Lower leg skin (tissue), 3 donors: Measurements from ENCODE around the gene CDH13.

Experiments
- CTCF ChIP-seq, 3 donors: fragments of 450-650 bp; IDR thresholded peaks; one replicate each; pipeline ENCODE4 v1.5.1; 2016; ENCODE audit warnings: antibody characterized with exemption in 3 of 3, mild to moderate bottlenecking in 3 of 3, moderate library complexity in 2 of 3
- POLR2A ChIP-seq, 2 donors: fragments of 450-650 bp; IDR thresholded peaks; one replicate each; pipeline ENCODE4 v1.6.1; 2016 to 2017; ENCODE audit warnings: antibody characterized with exemption in 2 of 2, mild to moderate bottlenecking in 1 of 2, moderate library complexity in 1 of 2

DNA sequence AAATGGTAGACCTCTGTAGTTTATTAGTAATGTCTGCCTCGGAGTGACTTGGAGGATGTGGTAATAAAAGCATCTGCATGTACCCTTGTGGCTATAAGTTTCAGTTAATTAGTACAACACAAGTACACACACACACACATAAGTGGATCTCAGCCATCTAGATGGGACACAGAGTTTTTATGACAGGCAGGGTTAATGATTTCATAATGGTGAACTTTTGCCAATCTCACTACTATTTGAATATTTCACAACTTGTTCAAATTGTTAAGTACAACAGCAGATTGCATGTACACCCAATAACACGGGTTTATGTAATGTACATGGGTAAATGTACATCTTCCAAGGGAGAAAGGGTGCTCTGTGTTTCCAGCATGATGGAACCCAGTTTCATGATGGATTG is 669.7 kb downstream of the CDH13 start:
- TF ChIP-seq POLR2A (IDR thresholded peaks at IDR 0.05) = no peak
- no peak for TF ChIP-seq CTCF (IDR thresholded peaks at IDR 0.05)
